ENCODE results near the gene PDZD2.

PDZD2 gene

DNA sequence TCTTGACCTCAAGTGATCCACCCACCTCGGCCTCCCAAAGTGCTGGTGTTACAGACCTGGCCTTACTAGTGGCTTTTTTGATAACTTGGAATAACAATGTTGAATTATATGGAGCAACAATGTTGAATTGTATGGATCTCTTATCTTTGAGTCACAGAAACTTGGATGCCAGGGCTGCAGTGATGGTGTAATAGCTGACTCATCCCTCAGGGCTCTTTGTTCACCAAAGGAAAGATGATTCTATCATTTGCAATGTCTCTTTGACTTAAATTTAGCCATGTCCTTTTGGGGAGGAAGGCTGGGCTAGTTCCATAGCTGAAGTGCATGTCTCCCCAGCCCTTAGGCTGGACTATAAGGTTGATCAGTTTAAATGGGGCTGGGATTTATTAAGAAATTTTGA is 172.3 kb downstream of the PDZD2 start:
- no peak for DNase-seq (ENCODE audit: low read depth in 3 of 3, low spot score in 1 of 3)

- no peak for DNase-seq (ENCODE audit: low read depth in 3 of 3, low spot score in 1 of 3)
Observed at GRCh38 chr5:31815376-31815775, 176.4 kb downstream of the PDZD2 start.

DNA sequence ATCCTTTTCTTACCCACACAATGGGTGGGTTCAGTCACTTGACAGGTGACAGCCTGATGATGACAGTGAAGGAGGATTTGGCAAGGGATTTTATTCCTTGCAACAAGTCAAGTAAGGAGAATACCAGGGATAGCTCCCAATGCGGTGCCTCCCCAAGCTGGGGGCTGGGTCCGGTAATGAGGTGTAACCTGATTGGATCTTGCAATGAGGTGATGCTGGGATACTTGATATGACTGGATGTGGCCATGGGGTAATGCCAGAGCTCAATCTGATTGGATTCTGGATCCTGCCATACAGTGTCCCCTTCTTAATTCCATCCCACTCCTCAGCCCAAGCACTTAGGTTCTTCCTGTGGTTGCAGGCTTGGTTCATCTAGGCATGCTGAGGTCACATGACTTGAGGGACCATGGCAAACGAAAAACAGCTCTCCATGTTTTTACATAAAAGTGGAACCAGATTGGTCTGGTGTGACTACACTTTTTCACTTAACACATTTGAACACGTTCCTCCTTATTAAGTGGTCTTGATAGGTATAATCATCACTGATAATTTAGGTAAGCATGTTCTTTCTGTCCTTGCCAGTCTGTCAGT is 181.1 kb downstream of the PDZD2 start:
- DNase-seq (ENCODE audit: low read depth in 3 of 3, low spot score in 1 of 3), result no peak

GRCh38 chr5:31823472-31823871 is 184.5 kb downstream of the PDZD2 start:
- DNase-seq (ENCODE audit: low read depth in 3 of 3, low spot score in 1 of 3), result no peak

DNA sequence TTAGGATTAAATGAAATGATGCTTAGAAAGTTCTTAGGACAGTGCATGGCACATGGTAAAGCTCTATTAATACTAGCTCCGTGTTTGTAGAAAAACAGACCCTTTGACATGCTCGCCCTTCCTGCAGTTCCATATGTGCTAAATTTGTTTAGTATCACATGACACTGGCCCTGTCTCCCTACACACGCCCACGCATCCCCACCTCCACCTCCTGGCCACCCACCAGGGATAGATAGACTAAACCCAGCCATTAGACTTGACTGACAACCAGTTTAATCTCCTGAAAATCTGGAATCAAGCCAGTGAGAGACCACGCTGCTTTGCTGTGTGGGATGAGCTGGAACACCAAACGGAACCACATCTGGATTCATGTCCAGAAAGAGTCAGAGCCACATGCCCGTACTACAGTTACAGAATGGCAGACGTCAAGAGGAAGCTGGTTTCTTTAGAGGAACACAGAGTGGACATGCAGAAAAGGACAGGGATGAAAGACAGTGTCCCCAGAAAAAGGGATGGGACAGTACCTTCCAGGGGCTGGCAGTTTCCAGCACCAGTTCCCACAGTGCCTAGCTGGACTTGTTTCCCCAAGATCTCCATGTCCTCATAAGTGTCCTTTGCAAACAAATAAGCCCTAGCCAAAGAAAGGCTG is 186.1 kb downstream of the PDZD2 start:
- no peak for DNase-seq (ENCODE audit: low read depth in 3 of 3, low spot score in 1 of 3)

DNA sequence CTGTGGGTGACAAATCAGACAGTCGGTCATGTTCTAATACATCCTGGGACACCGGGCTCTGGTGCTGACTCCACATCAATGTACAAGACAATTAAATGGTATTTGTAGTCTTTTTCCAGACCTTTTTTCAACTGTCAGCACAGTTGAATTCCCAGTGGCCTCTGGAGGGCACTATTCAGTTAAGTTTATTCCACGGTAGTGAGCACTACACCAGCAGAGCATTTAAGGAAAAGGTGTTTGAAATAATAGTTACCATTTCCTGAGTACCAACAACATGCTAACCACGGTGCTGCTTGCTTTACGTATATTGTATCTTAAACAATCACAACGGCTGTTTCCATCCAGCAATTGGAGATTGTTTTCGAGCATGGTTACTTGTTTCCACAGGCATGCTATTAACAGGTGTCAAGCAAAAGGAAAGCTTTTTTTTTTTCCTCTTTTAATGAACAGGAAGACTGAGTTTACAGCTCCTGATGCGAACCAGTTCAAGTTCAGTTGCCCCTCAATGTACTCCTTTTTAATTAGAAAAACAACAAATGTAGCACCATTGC is 186.7 kb downstream of the PDZD2 start:
- DNase-seq (ENCODE audit: low read depth in 3 of 3, low spot score in 1 of 3), result peak in 1 of 3 donors; percentile 14

DNA sequence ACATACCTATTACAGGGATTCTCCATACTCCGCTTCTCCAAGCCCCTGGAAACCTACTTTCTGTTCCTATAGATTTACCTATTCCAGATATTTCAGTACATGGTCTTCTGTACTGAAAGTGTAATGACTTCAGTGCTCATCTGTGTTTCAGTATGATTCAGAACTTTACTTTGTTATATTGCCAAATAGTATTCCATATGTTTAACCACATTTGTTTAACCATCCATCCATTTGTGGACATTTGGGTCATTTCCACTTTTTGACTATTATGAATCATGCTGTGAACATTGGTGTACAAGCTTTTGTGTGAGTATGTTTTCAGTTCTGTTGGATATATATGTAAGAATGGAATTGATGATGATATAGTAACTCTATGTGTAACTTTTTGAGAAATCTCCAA is 188.9 kb downstream of the PDZD2 start:
- DNase-seq (ENCODE audit: low read depth in 3 of 3, low spot score in 1 of 3), result no peak

DNA sequence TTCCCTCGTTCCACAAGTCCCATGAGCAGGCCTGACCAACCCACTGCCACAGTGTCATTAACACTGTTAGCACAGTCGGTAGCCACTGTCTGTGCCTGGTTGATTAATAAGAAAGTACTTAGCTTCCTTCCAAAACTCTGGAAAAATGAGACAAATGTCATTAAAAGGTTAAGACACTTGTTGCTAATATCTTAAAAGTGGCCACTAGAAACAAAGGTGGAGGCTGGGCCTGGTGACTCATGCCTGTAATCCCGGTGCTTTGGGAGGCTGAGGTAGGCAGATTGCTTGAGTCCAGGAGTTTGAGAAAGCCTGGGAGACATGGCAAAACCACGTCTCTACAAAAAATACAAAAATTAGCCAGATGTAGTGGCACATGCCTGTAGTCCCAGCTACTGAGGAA is 194.0 kb downstream of the PDZD2 start:
- no peak for DNase-seq (ENCODE audit: low read depth in 3 of 3, low spot score in 1 of 3)

- DNase-seq (ENCODE audit: low read depth in 3 of 3, low spot score in 1 of 3), result no peak
Observed at GRCh38 chr5:31833710-31834109, 194.8 kb downstream of the PDZD2 start.

DNA sequence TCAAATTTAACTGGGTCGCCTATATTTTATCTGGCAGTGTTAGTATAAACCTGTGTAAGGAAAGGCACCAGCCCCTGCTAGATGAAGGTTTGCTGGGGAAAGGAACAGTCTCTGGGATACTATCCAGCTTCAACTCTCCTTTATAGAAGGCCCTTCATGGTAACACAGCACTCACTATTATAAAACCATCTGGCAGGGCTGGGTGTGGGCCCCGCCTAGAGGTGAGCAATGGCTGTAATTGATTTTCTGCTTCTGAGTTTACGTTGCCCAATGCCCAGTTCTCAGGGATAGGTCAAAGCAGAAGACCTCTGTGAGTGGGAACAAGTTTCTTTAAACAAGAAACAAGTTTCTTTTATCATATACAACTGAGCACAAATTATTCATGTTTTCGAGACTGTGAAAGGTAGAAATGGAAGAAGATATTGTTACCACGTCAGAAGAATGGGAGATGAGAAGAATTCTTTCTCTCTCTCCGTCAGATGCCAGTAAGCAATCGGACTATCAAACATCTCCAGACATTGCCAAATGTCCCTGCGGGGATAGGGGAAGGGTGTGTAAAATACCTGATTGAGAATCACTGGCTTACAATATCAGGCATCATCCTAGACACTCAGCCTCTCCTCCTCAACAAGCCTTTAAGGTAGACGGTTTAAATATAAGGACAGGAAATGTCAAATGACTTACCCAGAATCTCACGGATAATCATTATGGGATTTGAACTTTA is 205.9 kb downstream of the PDZD2 start:
- no peak for DNase-seq (ENCODE audit: low read depth in 3 of 3, low spot score in 1 of 3)

DNA sequence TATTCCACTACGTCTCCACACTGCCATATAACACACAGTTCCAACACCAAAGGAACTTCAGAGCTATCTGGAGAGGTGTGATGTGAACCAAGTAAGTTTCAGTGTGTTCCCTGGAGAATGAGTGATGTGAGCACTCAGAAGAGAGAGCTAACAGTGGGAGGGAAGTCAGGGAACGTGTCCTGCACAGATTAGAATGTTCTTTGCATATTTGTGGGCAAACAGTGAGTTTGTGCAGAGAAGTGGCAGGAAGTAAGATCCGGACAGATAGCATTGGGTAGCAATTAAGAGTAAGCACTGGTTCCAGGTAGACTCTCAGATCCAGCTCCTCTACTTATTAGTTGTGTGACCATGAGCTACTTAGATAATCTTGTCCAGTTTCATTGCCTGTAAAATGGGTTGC is 206.4 kb downstream of the PDZD2 start:
- no peak for DNase-seq (ENCODE audit: low read depth in 3 of 3, low spot score in 1 of 3)

DNA sequence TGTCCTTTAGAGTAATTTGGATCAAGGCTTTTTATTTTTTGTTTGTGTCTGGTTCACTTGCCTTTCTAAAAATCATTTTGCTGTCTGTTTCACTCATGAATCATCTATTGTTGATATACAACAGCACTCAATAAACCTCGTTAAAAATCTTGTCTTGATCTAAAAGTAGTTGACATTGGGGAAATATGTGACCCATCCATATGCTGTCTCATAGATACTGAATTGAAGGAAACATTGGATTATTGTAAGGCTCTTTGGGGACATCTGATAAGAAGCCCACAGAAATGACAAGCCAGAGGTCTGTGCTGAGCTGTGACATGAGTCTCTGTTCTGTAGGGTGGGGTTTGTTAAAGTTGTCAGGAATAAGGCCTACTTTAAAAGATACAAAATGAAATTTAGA is 208.0 kb downstream of the PDZD2 start:
- no peak for DNase-seq (ENCODE audit: low read depth in 3 of 3, low spot score in 1 of 3)

DNA sequence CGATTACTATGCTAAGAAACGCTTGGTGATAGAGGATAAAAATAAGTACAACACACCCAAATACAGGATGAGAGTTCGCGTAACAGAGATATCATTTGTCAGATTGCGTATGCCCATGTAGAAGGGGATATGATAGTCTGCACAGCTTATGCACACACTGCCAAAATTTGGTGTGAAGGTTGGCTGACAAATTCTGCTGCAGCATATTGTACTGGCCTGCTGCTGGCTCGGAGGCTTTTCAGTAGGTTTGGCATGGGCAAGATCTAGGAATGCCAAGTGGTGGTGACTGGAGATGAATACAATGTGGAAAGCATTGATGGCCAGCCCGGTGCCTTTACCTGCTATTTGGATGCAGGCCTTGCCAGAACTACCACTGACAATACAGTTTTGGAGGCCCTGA is 208.4 kb downstream of the PDZD2 start:
- no peak for DNase-seq (ENCODE audit: low read depth in 3 of 3, low spot score in 1 of 3)

- DNase-seq (ENCODE audit: low read depth in 3 of 3, low spot score in 1 of 3), result no peak
Observed at GRCh38 chr5:31850981-31851689, 212.2 kb downstream of the PDZD2 start.

DNA sequence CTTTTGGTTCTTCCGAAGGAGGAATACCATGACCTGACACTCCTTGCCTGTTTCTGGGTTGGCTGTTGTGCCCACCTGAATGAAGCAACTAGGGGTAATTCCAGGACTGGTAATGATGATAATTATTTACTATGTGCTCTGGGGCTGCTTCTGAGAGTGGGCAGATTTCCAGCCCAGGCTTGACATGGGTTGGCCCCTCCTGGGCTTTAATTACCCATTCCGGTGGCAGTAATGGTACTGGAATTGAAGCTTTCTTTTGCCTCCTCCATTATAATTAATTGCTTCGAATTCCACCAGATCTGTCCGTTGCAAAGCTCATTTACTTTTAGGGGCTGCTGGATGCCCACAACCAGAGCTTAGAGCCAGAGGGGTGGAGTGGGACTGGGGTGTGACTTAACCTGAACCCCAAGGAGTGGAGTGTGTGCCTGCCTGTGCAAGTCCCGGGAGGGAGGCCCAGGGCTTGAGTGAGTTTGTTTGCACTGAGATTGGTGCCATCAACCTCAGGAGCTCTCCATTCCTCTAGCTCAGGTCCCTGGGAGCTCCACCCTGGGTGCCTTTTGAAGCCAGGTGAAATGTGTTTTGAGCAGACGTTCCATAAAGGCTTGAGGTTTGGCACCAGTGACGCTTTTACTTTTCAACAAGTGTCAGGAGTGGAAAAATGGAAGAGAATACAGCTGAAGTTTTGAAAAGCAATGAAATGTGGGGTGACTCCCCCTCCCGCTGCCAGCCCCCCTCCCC is 214.6 kb downstream of the PDZD2 start:
- no peak for DNase-seq (ENCODE audit: low read depth in 3 of 3, low spot score in 1 of 3)

- no peak for DNase-seq (ENCODE audit: low read depth in 3 of 3, low spot score in 1 of 3)
Observed at GRCh38 chr5:31854181-31855133, 215.5 kb downstream of the PDZD2 start.

- DNase-seq (ENCODE audit: low read depth in 3 of 3, low spot score in 1 of 3), result peak in 1 of 3 donors; percentile 10
Observed at GRCh38 chr5:31855134-31856040, 216.5 kb downstream of the PDZD2 start.

GRCh38 chr5:31859096-31859495 is 220.2 kb downstream of the PDZD2 start:
- no peak for DNase-seq (ENCODE audit: low read depth in 3 of 3, low spot score in 1 of 3)

DNA sequence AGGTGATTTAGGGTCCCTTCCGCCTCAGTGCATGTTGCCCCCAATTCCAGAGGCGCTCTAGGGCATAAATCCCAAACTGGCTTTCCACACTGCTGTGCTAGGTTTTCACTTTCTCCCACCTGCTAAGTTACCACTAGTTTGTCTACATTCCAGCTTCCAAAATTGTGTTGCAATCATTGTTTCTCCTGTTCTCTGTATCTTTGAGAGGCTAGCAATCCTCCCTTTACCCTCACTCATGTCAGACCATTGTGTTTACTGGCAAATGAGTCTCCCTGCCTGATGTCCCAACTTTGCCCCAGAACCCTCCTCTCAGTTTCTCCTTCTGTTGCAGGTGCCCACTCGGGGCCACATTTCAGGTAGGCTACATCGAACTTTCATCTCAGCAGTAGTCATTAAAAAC is 221.3 kb downstream of the PDZD2 start:
- no peak for DNase-seq (ENCODE audit: low read depth in 3 of 3, low spot score in 1 of 3)

Measured in stimulated activated CD4-positive, alpha-beta T cell treated with anti-CD3 and anti-CD28 coated beads, TNF-alpha, amount 100 ng/mL, for 1 hour (primary cell).